NCI-H2227 treated with DMSO at 0.1 percent for 48 hours (cell line): ENCODE data around the gene MYO15B.

Experiments used
- DNase-seq: peaks from one replicate; lab custom pipeline; 2025; lab: John Stamatoyannopoulos, UW

Gene MYO15B

GRCh38 chr17:75558666-75559530, 28.7 kb upstream of the MYO15B start:
- no peak for DNase-seq

GRCh38 chr17:75559958-75560533, 27.6 kb upstream of the MYO15B start:
- no peak for DNase-seq

GRCh38 chr17:75561927-75562603, 25.5 kb upstream of the MYO15B start:
- DNase-seq = no peak

GRCh38 chr17:75563063-75563758, 24.4 kb upstream of the MYO15B start:
- no peak for DNase-seq

- DNase-seq = no peak
Measured at GRCh38 chr17:75564195-75564594, 23.4 kb upstream of the MYO15B start.

GRCh38 chr17:75565066-75565465, 22.5 kb upstream of the MYO15B start:
- no peak for DNase-seq

GRCh38 chr17:75565618-75566017, 22.0 kb upstream of the MYO15B start:
- DNase-seq = no peak

- DNase-seq = no peak
Measured at GRCh38 chr17:75566416-75566815, 21.2 kb upstream of the MYO15B start.

GRCh38 chr17:75566834-75567233, 20.8 kb upstream of the MYO15B start:
- DNase-seq = no peak

GRCh38 chr17:75568412-75569255, 19.0 kb upstream of the MYO15B start:
- DNase-seq = no peak

- no peak for DNase-seq
Measured at GRCh38 chr17:75570034-75570676, 17.4 kb upstream of the MYO15B start.

GRCh38 chr17:75570772-75571171, 16.8 kb upstream of the MYO15B start:
- DNase-seq = no peak

GRCh38 chr17:75571197-75571884, 16.3 kb upstream of the MYO15B start:
- no peak for DNase-seq

GRCh38 chr17:75571885-75572215, 15.8 kb upstream of the MYO15B start:
- no peak for DNase-seq

GRCh38 chr17:75572713-75573539, 14.7 kb upstream of the MYO15B start:
- no peak for DNase-seq

GRCh38 chr17:75573540-75573957, 14.1 kb upstream of the MYO15B start:
- DNase-seq = no peak

GRCh38 chr17:75573994-75574393, 13.6 kb upstream of the MYO15B start:
- no peak for DNase-seq

GRCh38 chr17:75574404-75575036, 13.1 kb upstream of the MYO15B start:
- DNase-seq = no peak

- DNase-seq = no peak
Measured at GRCh38 chr17:75575197-75575596, 12.4 kb upstream of the MYO15B start.
